Neural cell (in vitro differentiated cells): ENCODE measurements around the gene NOG.

Experiments
- CTCF ChIP-seq: fragments of 450-650 bp; IDR thresholded peaks from 2 replicates; pipeline ENCODE4 v1.5.1; 2014; ENCODE audit warnings: antibody characterized with exemption, mild to moderate bottlenecking, moderate library complexity; ENCODE audit not compliant: poor library complexity, severe bottlenecking
- EP300 ChIP-seq: fragments of 450-650 bp; conservative IDR thresholded peaks from 2 replicates; pipeline ENCODE4 v1.6.1; 2014; ENCODE audit warnings: antibody characterized with exemption, mild to moderate bottlenecking, moderate library complexity; ENCODE audit not compliant: poor library complexity, severe bottlenecking
- EZH2 ChIP-seq: fragments of 200-600, 300-800 bp; shearing (Covaris generic), sonication (generic); IDR thresholded peaks from 2 replicates; pipeline ENCODE4 v1.6.1; 2014; ENCODE audit warnings: antibody characterized with exemption, low read length, borderline replicate concordance, mild to moderate bottlenecking; ENCODE audit not compliant: insufficient read depth, poor library complexity, severe bottlenecking
- TAF1 ChIP-seq: IDR thresholded peaks from 2 replicates; pipeline ENCODE4 v1.6.1; 2012; ENCODE audit warnings: low read depth

GRCh38 chr17:56613131-56613530 lies 19.6 kb downstream of the NOG start:
- TF ChIP-seq TAF1: no peak
- TF ChIP-seq CTCF: no peak
- TF ChIP-seq EP300: no peak
- TF ChIP-seq EZH2: no peak
